ENCODE results near the gene BUD23. TPM values are rescaled to one million over a fixed set of nuclear protein-coding genes. Genes with fewer than 3 reads are reported as not detected.

Gene BUD23
- total and polyA plus RNA-seq, 11 donors, result 57.4 to 150 (median 69.6) TPM

DNA sequence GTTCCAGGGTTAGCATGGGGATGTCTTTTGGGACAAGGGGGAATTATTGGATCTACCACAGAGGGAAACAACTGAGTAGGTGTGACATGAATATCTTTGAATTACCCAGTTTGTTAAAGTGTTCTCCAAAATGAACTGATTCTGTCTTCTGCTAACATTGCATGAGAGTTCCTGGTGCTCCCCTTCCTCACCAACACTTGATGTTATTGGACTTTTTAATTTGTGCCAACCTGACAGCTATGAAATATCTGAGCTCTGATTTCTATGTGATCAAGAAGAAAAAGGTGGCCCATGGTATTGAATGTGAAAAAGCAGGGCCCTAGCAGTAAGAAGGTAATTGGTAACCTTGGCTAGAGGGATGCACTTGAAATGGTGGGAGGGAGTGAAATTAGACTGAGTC lies 20.4 kb upstream of the BUD23 start:
- TF ChIP-seq POLR2A (IDR thresholded peaks at IDR 0.05) (no peak), CTCF (IDR thresholded peaks at IDR 0.05) (no peak)
- intact Hi-C loops (cut with DNase I), result loop anchor here in 3 of 10 donors (5.0 to 10.0 kb wide), 2 partner anchors 58 to 64 kb away; no protein-coding TSS in a partner anchor
- ATAC-seq (no peak), DNase-seq (no peak)
- Histone ChIP-seq H3K4me3 (no peak overlapping the region), H3K9me3 (peaks cover 0 to 9% (median 0%) of the 10 kb centered on the region in 12 donors), H3K27ac (no peak overlapping the region), H3K4me1 (peaks cover 0 to 7% (median 0%) of the 10 kb centered on the region in 12 donors), H3K27me3 (no peaks in the 10 kb centered on the region), H3K36me3 (no peaks in the 10 kb centered on the region)

DNA sequence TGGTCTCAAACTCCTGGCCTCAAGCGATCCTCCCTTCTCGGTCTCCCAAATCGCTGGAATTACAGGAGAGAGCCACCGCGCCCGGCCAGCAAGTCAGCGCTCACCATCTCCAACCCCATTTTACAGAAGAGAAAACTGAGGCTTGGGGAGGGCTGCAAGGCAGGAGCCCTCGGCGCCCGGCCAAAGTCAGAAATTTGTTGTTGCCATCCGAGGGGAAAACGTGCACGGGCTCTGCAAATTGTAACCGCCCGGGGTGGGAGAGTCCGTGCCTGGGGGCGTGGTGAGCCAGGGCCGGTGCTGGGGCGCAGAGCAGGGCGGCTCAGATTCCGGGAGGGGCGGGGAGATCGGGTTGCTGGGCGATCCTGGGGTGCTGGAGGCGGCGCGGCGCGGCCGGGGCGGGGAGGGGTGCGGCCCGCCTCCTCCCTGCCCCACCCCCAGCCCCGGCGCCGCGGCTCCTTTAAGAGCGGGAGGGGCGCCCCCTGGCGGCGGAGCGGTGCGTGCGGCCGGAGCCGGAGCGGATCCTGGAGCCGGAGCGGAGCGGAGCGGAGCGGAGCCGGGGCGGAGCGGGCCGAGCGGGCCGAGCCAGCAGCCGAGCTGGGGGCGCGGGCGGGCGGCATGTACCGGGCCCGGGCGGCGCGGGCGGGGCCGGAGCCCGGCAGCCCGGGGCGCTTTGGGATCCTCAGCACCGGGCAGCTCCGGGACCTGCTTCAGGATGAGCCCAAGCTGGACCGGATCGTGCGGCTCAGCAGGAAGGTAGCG lies 15.9 kb upstream of the BUD23 start, which contains the start of gene VPS37D:
Gene VPS37D (plus strand): TSS at position 488 of the 759 bp plus-strand sequence. CDS start 128 bp downstream, at position 616.
- H3K27me3 ChIP-seq, result no peaks in the 10 kb centered on the region

GRCh38 chr7:73668103-73668885 lies 15.1 kb upstream of the BUD23 start:
- 1 to 3% (median 2%) methylated on average over 19 to 52 of the region's 52 CpGs for WGBS, 4 donors
- intact Hi-C loops (cut with DNase I), result loop anchor here in 9 of 10 donors (5.0 to 10.0 kb wide), 5 partner anchors 49 to 69 kb away; partner anchors contain the start of genes STX1A (in 2 of the 9) and ABHD11 (in 1 of the 9)
- H3K36me3 ChIP-seq, result peaks cover 0 to 3% (median 0%) of the 10 kb centered on the region in 9 donors
- H3K27me3 ChIP-seq, result no peaks in the 10 kb centered on the region
- H3K4me1 ChIP-seq, result peaks cover 0 to 20% (median 8%) of the 10 kb centered on the region in 12 donors
- DNase-seq (peak in 1 of 5 donors; percentile 54), ATAC-seq (no peak)
- TF ChIP-seq CTCF (IDR thresholded peaks at IDR 0.05) (no peak), POLR2A (IDR thresholded peaks at IDR 0.05) (no peak)
- H3K4me3 ChIP-seq, result peak overlapping the region; percentile 34 to 97 (median 60)
- peak overlapping the region in 3 of 12 donors; percentile 3 to 41 (median 19) for H3K27ac ChIP-seq
- H3K9me3 ChIP-seq, result peaks cover 0 to 2% (median 0%) of the 10 kb centered on the region in 12 donors

More for the DNA sequence above, 15.9 kb upstream of the BUD23 start, which contains the start of gene VPS37D:
- peak; percentile 31 to 97 (median 79) for TF ChIP-seq CTCF (IDR thresholded peaks at IDR 0.05)
- TF ChIP-seq POLR2A (IDR thresholded peaks at IDR 0.05), result peak in 1 of 2 donors; percentile 19
- ATAC-seq (peak; percentile 60 to 95 (median 94)), DNase-seq (peak; percentile 89 to 96 (median 90))
- peaks cover 0 to 9% (median 0%) of the 10 kb centered on the region in 12 donors for H3K9me3 ChIP-seq
- intact Hi-C loops (cut with DNase I), result loop anchor here in 9 of 10 donors (2.0 to 10.0 kb wide), 6 partner anchors 50 to 70 kb away; partner anchors contain the start of genes STX1A (in 2 of the 9) and ABHD11 (in 1 of the 9)
- H3K27ac ChIP-seq, result peak within 1 kb of the TSS in 3 of 12 donors; percentile 3 to 41 (median 19)
- peak within 1 kb of the TSS; percentile 34 to 97 (median 60) for H3K4me3 ChIP-seq
- peaks cover 0 to 3% (median 0%) of the 10 kb centered on the region in 9 donors for H3K36me3 ChIP-seq
- H3K4me1 ChIP-seq, result peaks cover 0 to 20% (median 8%) of the 10 kb centered on the region in 12 donors
- 2 to 11% (median 4%) methylated on average over 23 to 79 of the region's 79 CpGs for WGBS, 4 donors

Data from heart left ventricle (tissue), 16 donors.